Activated CD4-positive, alpha-beta T cell treated with anti-CD3 and anti-CD28 coated beads, Interleukin-2, amount 50 U/mL, for 16 hours (primary cell): ENCODE results near the gene RBM4B.

ENCODE experiments used
- DNase-seq: peaks from one replicate; pipeline ENCODE4 v3.0.0-alpha.2; 2020

The RBM4B gene

DNA sequence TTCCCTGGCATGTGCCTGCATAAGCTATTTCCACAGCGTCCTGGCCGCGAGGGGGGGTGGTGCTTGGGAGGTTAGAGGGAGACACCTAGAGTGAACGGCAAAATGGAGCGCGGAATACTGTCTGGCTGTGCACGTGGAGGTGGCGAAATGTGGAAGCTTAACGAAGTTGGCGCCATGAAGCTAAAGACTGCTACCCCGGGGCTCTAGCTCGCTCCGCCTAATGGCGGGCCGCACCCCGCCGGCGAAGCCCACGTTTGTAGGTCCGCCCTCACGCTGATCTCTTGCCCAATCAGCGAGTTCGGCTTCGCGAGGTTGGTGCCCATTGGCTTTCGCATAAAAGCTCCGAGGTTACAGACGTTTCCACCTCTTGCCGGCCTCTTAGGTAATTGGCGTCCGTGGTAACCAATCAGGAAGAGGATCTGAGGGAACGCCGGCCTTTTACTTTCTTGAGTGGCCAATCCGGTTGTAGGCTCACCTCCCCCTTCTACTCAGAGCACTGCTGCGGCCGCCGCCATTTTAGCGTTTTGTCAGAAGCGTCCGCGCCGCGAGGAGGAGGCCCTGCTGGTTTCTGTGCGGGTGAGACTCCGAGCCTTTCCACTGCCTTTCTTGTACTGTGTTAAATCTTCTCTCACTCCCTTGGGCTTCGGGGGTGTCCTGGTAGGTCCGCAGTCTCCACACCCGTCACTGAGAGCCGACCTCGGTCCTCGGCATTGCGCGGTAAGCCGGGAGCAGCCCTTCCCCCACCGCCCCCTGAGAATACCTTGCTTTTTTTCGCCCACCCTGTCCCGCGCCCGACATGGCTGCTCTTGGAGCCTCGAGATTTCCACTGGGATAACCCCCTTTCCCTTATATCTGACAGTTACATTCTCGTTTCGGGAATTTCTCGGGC lies 39.3 kb downstream of the RBM4B start, which contains the start of gene RBM4:
RBM4 (plus strand) TSS at position 527 of the 889 bp plus-strand sequence. CDS start 1,009 bp downstream, outside the sequence.
- peak; percentile 100 for DNase-seq

DNA sequence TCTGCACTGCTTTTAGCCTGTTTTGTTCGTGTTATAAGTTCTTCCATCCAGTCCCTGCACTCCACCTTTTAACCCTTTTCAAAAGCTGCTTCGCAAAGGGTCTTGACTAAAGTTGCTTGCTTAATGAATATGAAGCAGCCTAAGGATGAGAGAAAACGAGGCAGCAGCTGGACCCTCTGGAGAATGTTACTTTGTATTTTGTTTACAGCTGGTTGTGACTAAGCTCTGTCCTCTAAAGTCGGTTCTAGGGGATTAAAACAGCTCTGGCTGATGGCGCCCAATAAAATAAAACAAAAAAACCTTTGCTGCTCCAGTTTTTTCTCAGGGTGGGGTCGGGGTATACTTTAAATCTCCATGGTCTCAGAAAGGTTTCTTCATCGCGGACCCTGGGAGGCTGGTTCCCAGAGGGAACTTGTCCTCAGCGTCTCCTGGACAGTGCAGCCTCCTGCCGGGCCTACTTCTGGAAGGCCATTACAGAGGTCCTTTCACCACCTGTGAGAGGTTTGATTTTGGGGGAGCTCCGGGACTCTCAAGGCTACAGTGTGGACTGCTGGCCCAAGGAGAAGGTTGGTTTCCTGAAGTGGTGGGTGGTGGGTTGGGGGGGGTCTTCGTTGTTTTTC lies 40.0 kb downstream of the RBM4B start:
- no peak for DNase-seq

GRCh38 chr11:66636411-66636810 lies 41.3 kb downstream of the RBM4B start:
- no peak for DNase-seq

- DNase-seq, result no peak
Observed at GRCh38 chr11:66632952-66633351, 44.7 kb downstream of the RBM4B start.

DNA sequence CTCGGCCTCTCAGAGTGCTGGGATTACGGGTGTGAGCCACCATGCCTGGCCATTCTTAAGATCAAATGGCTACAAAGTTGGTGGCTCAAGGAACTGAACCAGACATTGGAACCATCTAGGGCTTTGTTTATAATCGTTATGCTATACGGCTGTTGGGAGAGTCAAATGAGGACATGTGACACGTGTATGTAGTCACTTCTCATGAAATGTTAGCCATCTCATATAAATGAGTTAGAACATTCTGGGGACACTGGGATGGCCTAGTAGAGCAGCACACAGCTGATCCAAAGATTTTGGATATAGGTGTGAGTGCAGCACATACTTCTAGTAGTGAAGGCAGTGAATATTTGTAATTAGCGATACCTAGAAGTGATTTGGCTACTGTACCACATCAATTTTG lies 45.8 kb downstream of the RBM4B start:
- DNase-seq, result no peak

DNA sequence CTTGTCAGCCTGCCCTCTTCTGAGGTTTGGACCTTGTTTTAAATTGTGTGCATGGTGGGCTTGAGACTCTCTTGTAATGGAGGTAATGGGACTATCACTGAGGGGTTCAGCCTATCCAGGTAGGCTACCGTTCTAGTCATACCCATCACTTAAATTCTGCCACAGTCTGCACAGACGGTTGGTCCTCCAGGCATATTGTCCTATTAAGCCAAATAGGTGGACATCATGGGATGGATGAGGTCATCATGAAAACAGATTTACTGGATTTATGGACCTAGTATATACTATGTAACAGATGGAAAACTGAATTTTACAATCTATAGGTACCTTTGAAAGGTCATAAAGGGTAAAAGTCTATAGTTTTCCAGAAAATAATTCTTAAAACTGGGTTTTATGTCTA lies 48.3 kb downstream of the RBM4B start:
- no peak for DNase-seq

- no peak for DNase-seq
Observed at GRCh38 chr11:66628061-66628603, 49.6 kb downstream of the RBM4B start.

DNA sequence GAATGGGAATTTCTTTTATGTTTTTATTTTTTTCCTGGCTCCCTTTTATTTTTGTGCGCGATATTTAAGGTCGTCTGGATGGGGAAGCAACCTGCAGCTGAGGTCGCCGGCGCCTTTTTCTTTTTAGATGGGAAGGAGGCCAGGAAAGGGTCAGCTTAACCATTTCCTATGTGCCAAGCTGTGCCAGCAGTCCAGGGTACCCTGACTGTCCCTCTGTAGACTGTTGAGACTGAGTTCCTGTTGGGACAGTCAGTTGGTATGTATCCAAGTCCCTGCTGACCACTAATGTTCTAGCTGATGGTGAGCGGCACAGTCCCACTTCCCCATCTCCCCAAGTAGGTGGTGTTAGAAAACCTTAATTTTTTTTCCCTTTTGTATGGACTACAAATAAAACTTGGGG lies 50.8 kb downstream of the RBM4B start:
- no peak for DNase-seq

DNA sequence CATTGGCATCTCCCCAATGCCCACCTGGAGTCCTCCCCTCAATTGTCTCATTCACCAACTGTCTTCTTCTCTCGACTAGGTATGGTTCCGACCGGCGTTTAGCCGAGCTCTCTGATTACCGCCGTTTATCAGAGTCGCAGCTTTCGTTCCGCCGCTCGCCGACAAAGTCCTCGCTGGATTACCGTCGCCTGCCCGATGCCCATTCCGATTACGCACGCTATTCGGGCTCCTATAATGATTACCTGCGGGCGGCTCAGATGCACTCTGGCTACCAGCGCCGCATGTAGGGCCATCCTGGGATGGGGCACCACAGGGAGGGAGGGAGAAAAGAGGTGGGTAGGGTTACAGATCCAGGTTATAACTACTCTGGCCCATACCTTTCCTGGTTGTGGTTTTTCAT lies 51.3 kb downstream of the RBM4B start:
- no peak for DNase-seq

- DNase-seq, result no peak
Observed at GRCh38 chr11:66625752-66626149, 51.9 kb downstream of the RBM4B start.

DNA sequence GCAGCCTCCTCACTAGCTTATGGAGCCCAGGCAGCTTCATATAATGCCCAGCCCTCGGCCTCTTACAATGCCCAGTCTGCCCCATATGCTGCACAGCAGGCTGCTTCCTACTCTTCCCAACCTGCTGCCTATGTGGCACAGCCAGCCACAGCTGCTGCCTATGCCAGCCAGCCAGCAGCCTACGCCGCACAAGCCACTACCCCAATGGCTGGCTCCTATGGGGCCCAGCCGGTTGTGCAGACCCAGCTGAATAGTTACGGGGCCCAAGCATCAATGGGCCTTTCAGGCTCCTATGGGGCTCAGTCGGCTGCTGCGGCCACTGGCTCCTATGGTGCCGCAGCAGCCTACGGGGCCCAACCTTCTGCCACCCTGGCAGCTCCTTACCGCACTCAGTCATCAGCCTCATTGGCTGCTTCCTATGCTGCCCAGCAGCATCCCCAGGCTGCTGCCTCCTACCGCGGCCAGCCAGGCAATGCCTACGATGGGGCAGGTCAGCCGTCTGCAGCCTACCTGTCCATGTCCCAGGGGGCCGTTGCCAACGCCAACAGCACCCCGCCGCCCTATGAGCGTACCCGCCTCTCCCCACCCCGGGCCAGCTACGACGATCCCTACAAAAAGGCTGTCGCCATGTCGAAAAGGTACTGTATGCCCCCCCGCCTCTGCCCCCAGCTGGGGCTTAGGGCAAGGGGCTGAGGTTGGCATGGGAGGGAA lies 52.5 kb downstream of the RBM4B start:
- DNase-seq, result no peak

GRCh38 chr11:66624450-66624849 lies 53.2 kb downstream of the RBM4B start:
- DNase-seq, result no peak

- peak; percentile 44 for DNase-seq
Observed at GRCh38 chr11:66619080-66619554, 58.6 kb downstream of the RBM4B start.

DNA sequence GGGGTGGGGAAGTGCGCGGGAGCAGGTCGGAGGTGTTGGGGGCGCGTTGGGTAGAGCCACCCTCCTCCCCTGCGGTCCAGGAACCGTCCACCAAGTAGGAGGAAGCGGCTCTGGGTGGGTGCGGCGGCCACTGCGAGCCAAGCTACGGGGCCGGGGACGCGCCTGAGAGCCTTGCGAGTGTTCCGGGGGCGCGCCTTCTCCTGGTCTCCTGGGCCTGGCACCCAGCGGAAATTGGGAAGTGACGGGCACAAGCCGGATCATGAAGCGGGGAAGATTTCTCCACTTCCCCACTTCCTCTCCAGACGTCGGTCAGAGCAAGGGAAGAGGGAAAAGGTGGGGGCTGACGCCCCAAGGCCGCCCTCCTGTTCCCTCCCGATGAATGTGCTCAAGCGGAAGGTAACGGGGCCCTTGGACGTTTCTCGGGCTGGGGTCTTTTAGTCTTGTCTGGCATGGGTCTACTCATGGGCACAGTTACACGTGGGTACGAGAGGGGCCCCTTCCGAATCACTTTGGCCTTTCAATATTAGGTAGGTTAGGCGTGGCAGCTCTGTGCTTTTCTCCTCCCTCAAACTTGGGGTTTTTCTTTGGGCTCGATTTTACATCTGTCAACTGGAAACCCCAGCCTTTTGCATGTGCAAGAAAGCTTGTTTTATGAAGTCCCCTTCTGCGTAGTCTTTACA lies 60.4 kb downstream of the RBM4B start:
- peak; percentile 36 for DNase-seq

DNA sequence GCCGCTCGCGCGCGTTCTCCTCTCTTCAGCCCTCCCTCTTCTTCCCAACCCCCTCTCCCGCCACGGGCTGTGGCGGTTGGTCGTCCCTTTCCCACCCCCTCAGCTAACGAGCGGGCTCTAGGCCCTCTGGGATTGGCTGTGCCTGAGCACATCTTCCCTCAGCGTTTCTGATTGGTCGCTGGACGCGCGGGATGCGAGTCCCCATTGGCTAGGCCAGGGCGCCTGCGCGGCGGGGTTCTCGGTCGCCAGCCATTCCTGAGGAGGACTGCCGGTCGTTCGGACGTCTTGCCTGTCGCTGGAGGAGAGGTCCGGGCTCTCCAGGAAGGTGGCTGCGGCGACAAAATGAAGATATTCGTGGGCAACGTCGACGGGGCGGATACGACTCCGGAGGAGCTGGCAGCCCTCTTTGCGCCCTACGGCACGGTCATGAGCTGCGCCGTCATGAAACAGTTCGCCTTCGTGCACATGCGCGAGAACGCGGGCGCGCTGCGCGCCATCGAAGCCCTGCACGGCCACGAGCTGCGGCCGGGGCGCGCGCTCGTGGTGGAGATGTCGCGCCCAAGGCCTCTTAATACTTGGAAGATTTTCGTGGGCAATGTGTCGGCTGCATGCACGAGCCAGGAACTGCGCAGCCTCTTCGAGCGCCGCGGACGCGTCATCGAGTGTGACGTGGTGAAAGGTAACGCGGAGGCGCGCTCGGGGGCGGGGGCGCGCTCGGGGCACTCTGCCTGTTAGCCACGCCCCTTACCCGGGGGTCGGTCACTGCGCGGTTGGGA lies 61.1 kb downstream of the RBM4B start, which contains the start of gene RBM14:
RBM14 (plus strand) TSS at position 252 of the 776 bp plus-strand sequence; CDS start at position 343, 91 bp downstream.
- peak; percentile 100 for DNase-seq
